Mucosa of descending colon (tissue), 3 donors: ENCODE data around the gene COLEC11. TPM values are rescaled to one million over a fixed set of nuclear protein-coding genes. Genes with fewer than 3 reads are reported as not detected.

Source experiments
- ATAC-seq: fragments of 200-7000 bp; cut with Tn5 transposase; one replicate; pipeline ENCODE4 v1.9.1; 2020; ENCODE audit warnings: mild to moderate bottlenecking, moderate library complexity
- DNase-seq, 3 donors: peaks; one replicate each; pipeline ENCODE4 v3.0.0-alpha.2; 2020
- H3K36me3 ChIP-seq: fragments of 200-600 bp; one replicate; pipeline ENCODE4 v1.8.0; 2021; ENCODE audit warnings: low read depth, mild to moderate bottlenecking
- H3K4me1 ChIP-seq: fragments of 200-600 bp; one replicate; pipeline ENCODE4 v1.8.0; 2021; ENCODE audit warnings: low read depth, mild to moderate bottlenecking
- H3K4me3 ChIP-seq: fragments of 200-600 bp; one replicate; pipeline ENCODE4 v1.8.0; 2021; ENCODE audit warnings: mild to moderate bottlenecking
- H3K9me3 ChIP-seq: fragments of 200-600 bp; one replicate; pipeline ENCODE4 v1.8.0; 2021; ENCODE audit warnings: mild to moderate bottlenecking
- intact Hi-C, 2 donors: fragments of 100-400 bp; cut with DNase I in 1 of 2; cut with micrococcal nuclease in 1 of 2; formaldehyde crosslinking; loops; one replicate each; pipeline versions ENCODE4 v1.11.0 to v1.11.1; 2022; cut with DNase I, micrococcal nuclease
- total RNA-seq, 3 donors: library from RNA; stranded (reverse); fragmentation: NEBNext Ultra II Directional in 2 of 3; extraction: Animal tissue kit (Norgen Biotek cat#: 25700) in 2 of 3; gene quantifications; one replicate each; pipeline versions ENCODE4 v1.2.1 to v1.2.4, GENCODE V29; 2021 to 2023
- TF ChIP-seq, protein P1 (sequence below): fragments of 200-600 bp; IDR thresholded peaks from one replicate; pipeline ENCODE4 v1.8.0; 2022; ENCODE audit warnings: antibody characterized with exemption, mild to moderate bottlenecking
- donor health status: DM: no; HTN: no; CAD: no; lungs with moderate emphysema.
- donor health status: DM: no; HTN: no; CAD: no.
- donor health status: DM: no; HTN: yes; CAD: no.

Gene COLEC11
- total RNA-seq, 3 donors from 2014 or later, result 0.35 to 2.2 (median 1.6) TPM

DNA sequence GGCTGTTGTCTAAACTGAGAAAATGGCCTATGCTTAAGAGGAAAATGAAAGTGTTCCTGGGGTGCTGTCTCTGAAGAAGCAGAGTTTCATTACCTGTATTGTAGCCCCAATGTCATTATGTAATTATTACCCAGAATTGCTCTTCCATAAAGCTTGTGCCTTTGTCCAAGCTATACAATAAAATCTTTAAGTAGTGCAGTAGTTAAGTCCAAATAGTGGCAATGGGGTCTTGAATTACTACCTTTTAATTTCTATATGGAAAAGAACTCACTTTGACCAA, 49.3 kb downstream of the COLEC11 start:
- no peak overlapping the region for H3K4me3 ChIP-seq
- DNase-seq (no peak), ATAC-seq (no peak)
- intact Hi-C loops, result no loop called here
- TF ChIP-seq, protein P1, sequence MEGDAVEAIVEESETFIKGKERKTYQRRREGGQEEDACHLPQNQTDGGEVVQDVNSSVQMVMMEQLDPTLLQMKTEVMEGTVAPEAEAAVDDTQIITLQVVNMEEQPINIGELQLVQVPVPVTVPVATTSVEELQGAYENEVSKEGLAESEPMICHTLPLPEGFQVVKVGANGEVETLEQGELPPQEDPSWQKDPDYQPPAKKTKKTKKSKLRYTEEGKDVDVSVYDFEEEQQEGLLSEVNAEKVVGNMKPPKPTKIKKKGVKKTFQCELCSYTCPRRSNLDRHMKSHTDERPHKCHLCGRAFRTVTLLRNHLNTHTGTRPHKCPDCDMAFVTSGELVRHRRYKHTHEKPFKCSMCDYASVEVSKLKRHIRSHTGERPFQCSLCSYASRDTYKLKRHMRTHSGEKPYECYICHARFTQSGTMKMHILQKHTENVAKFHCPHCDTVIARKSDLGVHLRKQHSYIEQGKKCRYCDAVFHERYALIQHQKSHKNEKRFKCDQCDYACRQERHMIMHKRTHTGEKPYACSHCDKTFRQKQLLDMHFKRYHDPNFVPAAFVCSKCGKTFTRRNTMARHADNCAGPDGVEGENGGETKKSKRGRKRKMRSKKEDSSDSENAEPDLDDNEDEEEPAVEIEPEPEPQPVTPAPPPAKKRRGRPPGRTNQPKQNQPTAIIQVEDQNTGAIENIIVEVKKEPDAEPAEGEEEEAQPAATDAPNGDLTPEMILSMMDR, result no peak
- no peaks in the 10 kb centered on the region for H3K9me3 ChIP-seq
- H3K36me3 ChIP-seq, result no peaks in the 10 kb centered on the region
- no peaks in the 10 kb centered on the region for H3K4me1 ChIP-seq

DNA sequence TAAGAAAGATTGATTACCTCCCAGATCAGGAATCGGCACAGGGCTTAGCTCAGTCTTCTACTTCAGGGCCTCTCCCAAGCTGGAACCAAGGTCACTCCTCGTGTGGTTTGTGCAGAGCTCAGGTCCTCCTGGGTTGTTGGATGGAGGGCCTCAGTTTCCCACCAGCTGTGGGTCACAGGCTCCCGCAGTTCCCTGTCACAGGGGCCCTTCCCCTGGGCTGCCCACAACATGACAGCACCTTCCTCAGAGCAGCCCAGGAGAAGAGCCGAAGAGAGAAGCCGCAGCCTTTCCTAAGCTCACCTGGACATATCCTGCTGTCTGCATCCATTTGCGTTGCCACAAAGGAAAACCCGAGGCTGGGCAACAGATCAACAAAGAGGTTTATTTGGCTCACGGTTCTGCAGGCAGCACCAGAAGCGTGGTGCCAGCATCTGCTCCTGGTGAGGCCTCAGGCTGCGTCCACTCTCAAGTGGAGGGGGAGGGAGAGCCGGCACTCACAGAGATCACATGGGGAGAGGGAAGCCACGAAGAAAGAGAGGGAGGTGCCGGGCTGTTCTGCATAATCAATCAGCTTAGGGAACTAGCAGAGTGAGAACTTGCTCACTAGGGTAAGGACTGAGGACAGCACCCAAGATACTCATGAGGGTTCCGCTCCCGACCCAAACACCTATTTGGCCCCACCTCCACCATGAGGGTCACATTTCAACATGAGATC, 50.1 kb downstream of the COLEC11 start:
- intact Hi-C loops, result no loop called here
- TF ChIP-seq, protein P1, result no peak

DNA sequence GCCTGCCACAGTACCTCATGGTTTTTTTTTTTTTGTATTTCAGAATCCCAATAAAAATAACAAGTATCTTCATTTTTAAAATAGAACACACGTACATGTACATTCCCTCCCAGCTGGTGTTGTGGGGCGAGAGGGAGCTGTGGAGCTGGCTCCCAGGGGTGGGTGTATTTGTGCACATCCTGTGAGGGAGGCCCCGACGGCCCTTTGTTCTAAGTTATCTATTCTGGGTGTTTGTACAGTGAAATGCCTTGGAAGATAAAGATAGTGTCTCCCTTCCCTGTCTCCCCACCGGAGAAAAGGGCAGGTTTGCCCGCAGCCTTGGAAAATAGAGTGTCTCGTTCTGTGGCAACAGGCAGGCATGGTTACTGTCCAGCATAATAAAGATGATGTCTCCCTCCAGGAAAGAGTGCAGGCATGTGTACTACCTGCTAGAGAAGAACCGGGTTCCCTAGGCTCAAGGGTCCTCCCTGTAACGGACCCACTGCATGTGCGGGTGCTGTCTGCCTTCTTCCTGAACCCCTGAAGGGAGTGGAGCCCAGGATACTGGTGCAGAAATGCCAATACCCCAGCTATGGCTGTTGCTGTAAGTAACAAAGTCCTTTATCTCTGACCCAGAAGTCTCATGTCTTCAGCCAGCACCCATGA, 51.0 kb downstream of the COLEC11 start:
- no peak for ATAC-seq
- TF ChIP-seq, protein P1, result no peak
- H3K36me3 ChIP-seq, result no peaks in the 10 kb centered on the region
- no peak for DNase-seq
- H3K4me1 ChIP-seq, result no peaks in the 10 kb centered on the region
- no peaks in the 10 kb centered on the region for H3K9me3 ChIP-seq
- H3K4me3 ChIP-seq, result no peak overlapping the region
- intact Hi-C loops, result no loop called here

More for the DNA sequence above, 50.1 kb downstream of the COLEC11 start:
- H3K4me1 ChIP-seq, result no peaks in the 10 kb centered on the region
- H3K36me3 ChIP-seq, result no peaks in the 10 kb centered on the region
- DNase-seq, result no peak
- no peak for ATAC-seq
- H3K9me3 ChIP-seq, result no peaks in the 10 kb centered on the region
- H3K4me3 ChIP-seq, result no peak overlapping the region

DNA sequence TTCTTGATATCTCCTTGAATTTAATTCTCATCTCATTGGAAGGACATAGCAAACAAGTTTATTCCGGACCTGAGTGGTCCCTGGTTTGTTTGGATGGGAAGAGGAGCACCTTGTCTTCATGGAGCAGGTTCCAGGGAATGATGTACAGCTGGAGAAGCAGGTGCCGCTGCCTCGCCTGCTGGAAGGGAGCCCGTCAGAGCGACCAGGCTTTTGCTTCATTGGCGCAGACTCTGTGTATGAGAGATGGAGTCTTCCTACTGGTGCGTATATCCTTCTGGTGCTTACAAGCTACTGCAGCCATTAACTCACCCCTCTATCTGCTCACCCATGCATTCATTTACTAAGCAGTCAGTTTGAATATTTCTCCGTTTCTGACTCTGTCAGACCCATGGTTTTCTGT, 51.5 kb downstream of the COLEC11 start:
- ATAC-seq (no peak), DNase-seq (no peak)
- Histone ChIP-seq H3K4me1 (peaks cover 1% of the 10 kb centered on the region), H3K9me3 (no peaks in the 10 kb centered on the region), H3K4me3 (no peak overlapping the region), H3K36me3 (no peaks in the 10 kb centered on the region)
- intact Hi-C loops, result no loop called here
- TF ChIP-seq, protein P1, result no peak

DNA sequence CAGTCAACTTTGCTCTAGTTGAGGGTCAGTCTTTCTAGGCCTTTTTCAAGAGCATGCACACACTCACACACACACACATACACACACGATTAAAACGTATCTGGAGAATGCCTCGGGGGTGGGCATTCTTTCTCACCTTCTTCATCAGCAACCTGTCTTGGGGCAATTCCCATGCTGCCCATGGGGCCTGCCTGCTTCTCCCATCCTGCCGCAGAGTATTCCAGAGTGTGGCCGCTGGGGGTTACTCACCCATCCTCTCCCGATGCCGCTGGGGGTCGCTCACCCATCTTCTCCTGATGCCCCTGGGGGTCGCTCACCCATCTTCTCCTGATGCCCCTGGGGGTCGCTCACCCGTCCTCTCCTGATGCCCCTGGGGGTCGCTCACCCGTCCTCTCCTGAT, 52.3 kb downstream of the COLEC11 start:
- no peak for ATAC-seq
- peaks cover 7% of the 10 kb centered on the region for H3K4me1 ChIP-seq
- intact Hi-C loops, result no loop called here

More for the DNA sequence above, 52.3 kb downstream of the COLEC11 start:
- H3K4me3 ChIP-seq, result no peak overlapping the region
- no peaks in the 10 kb centered on the region for H3K9me3 ChIP-seq
- TF ChIP-seq, protein P1, result no peak
- no peak for DNase-seq
- H3K36me3 ChIP-seq, result no peaks in the 10 kb centered on the region
